ENCODE data around the gene LRRC41. TPM values are rescaled to one million over a fixed set of nuclear protein-coding genes. Genes with fewer than 3 reads are reported as not detected.

Gene LRRC41
- total and polyA plus RNA-seq, 4 experiments from 2014 or later, result 31.8 to 66.1 (median 39.9) TPM

Other genes starting within 250 kb of the LRRC41 start
- under 1 TPM; 0.23 to 0.25 TPM for gene PIK3R3, start 171.0 kb downstream of the LRRC41 start, total RNA-seq
- under 1 TPM in 1 of 2 donors, not detected in 1; 0.32 TPM for gene PIK3R3, start 171.0 kb downstream of the LRRC41 start, polyA plus RNA-seq
- gene TSPAN1, start 128.5 kb downstream of the LRRC41 start, total RNA-seq, result not detected
- gene TSPAN1, start 128.5 kb downstream of the LRRC41 start, polyA plus RNA-seq, result not detected
- gene P3R3URF, start 127.1 kb downstream of the LRRC41 start, total RNA-seq, result not detected
- not detected for gene P3R3URF, start 127.1 kb downstream of the LRRC41 start, polyA plus RNA-seq
- 10 to 100 TPM; 36.0 to 41.4 TPM for gene POMGNT1, start 105.2 kb downstream of the LRRC41 start, total RNA-seq
- 10 to 100 TPM; 31.7 to 37.1 TPM for gene POMGNT1, start 105.2 kb downstream of the LRRC41 start, polyA plus RNA-seq
- under 1 TPM; 0.86 to 0.93 TPM for gene LURAP1, start 100.3 kb downstream of the LRRC41 start, total RNA-seq
- gene LURAP1, start 100.3 kb downstream of the LRRC41 start, polyA plus RNA-seq, result under 1 TPM in 1 of 2 donors, not detected in 1; 0.20 TPM
- 1 to 10 TPM; 1.0 to 1.1 TPM for gene RAD54L, start 55.9 kb downstream of the LRRC41 start, total RNA-seq
- gene RAD54L, start 55.9 kb downstream of the LRRC41 start, polyA plus RNA-seq, result under 1 TPM in 1 of 2 donors, not detected in 1; 0.46 TPM
- 100 to 1,000 TPM; 123 to 128 TPM for gene UQCRH, start 82 bp upstream of the LRRC41 start, total RNA-seq
- gene UQCRH, start 82 bp upstream of the LRRC41 start, polyA plus RNA-seq, result 100 to 1,000 TPM; 251 to 272 TPM
- 10 to 100 TPM; 26.4 to 26.9 TPM for gene NSUN4, start 37.2 kb upstream of the LRRC41 start, total RNA-seq
- gene NSUN4, start 37.2 kb upstream of the LRRC41 start, polyA plus RNA-seq, result 10 to 100 TPM in 1 of 2 donors, 1 to 10 TPM in 1; 7.7 to 18.7 TPM
- gene FAAH, start 90.7 kb upstream of the LRRC41 start, total RNA-seq, result 10 to 100 TPM in 1 of 2 experiments, 1 to 10 TPM in 1; 7.7 to 10.7 TPM
- 1 to 10 TPM; 2.0 to 4.2 TPM for gene FAAH, start 90.7 kb upstream of the LRRC41 start, polyA plus RNA-seq
- not detected for gene DMBX1, start 186.2 kb upstream of the LRRC41 start, total RNA-seq
- gene DMBX1, start 186.2 kb upstream of the LRRC41 start, polyA plus RNA-seq, result not detected
- gene KNCN, start 248.0 kb upstream of the LRRC41 start, total RNA-seq, result not detected
- not detected for gene KNCN, start 248.0 kb upstream of the LRRC41 start, polyA plus RNA-seq

All from CD4-positive, alpha-beta memory T cell (primary cell).